Breast epithelium (tissue), 3 donors: ENCODE results near the gene SERPINE1.

Experiments
- CTCF ChIP-seq, 3 donors: fragments of 450-650 bp; IDR thresholded peaks; one replicate each; pipeline ENCODE4 v1.5.1; 2016 to 2017; ENCODE audit warnings: antibody characterized with exemption in 3 of 3, mild to moderate bottlenecking in 3 of 3, moderate library complexity in 3 of 3
- POLR2A ChIP-seq: fragments of 450-650 bp; IDR thresholded peaks from one replicate; pipeline ENCODE4 v1.6.1; 2016; ENCODE audit warnings: antibody characterized with exemption, mild to moderate bottlenecking, moderate library complexity
- POLR2AphosphoS5 ChIP-seq, 3 donors: sonication (generic); formaldehyde crosslinking; IDR thresholded peaks; one replicate each; pipeline ENCODE4 v1.6.1; 2017; ENCODE audit warnings: antibody characterized with exemption in 3 of 3

GRCh38 chr7:101088069-101088425 lies 38.9 kb upstream of the SERPINE1 start:
- TF ChIP-seq POLR2A (no peak), CTCF (IDR thresholded peaks at IDR 0.05) (no peak), POLR2AphosphoS5 (IDR thresholded peaks at IDR 0.05) (no peak)
